Prostate gland (tissue), 2 donors: ENCODE results near the gene SYNE1. TPM values are rescaled to one million over a fixed set of nuclear protein-coding genes. Genes with fewer than 3 reads are reported as not detected.
"Not testable (repeated sequence)": the region's sequence is repeated elsewhere in the genome, so short reads cannot be mapped to it uniquely, and the experiment has no call there.

Experiments
- DNase-seq: peaks from one replicate; pipeline ENCODE4 v3.0.0-alpha.2; 2019; ENCODE audit warnings: low spot score
- H3K27ac ChIP-seq, 2 donors: fragments of 200-600 bp; sonication (generic); 2 replicates each; pipeline ENCODE4 v1.5.1; 2017 to 2019
- H3K27me3 ChIP-seq: fragments of 200-600 bp; sonication (generic); replicated peaks from 2 replicates; pipeline ENCODE4 v1.5.1; 2019; ENCODE audit not compliant: insufficient read depth
- H3K36me3 ChIP-seq, 2 donors: fragments of 200-600 bp; sonication (generic); 1 replicate in 1 of 2; 2 replicates in 1 of 2; pipeline versions ENCODE4 v1.5.1 to v1.8.1; 2017 to 2019
- H3K4me1 ChIP-seq: fragments of 200-600 bp; sonication (generic); replicated peaks from 2 replicates; pipeline ENCODE4 v1.5.1; 2019
- H3K4me3 ChIP-seq, 2 donors: fragments of 200-600 bp; sonication (generic); 2 replicates each; pipeline ENCODE4 v1.5.1; 2017 to 2019
- H3K9me3 ChIP-seq: fragments of 200-600 bp; sonication (generic); 2 replicates; pipeline ENCODE4 v1.5.1; 2017
- POLR2A ChIP-seq: fragments of 450-650 bp; IDR thresholded peaks from one replicate; pipeline ENCODE4 v1.6.1; 2016; ENCODE audit warnings: antibody characterized with exemption, mild to moderate bottlenecking
- POLR2AphosphoS5 ChIP-seq: sonication (generic); formaldehyde crosslinking; IDR thresholded peaks from one replicate; pipeline ENCODE4 v1.6.1; 2017; ENCODE audit warnings: antibody characterized with exemption
- WGBS: methylation state at CpG from one replicate; pipeline ENCODE4 v1.1.5; 2018; 5-methylcytosine and 5-hydroxymethylcytosine counted together
- intact Hi-C: fragments of 100-400 bp; cut with DNase I; formaldehyde crosslinking; loops from one replicate; pipeline ENCODE4 v1.14.2; 2022
- total RNA-seq, 2 donors: library from RNA; depleted of rRNA; stranded (reverse); fragments of >200 nt; gene quantifications; one replicate each; pipeline ENCODE4 v1.1.0, GENCODE V29; 2016
- TF ChIP-seq, protein P1 (sequence below), 4 experiments: fragments of 200-600 bp in 2 of 4; fragments of 450-650 bp in 2 of 4; sonication (generic) in 2 of 4; IDR thresholded peaks; 1 replicate in 3 of 4; 2 replicates in 1 of 4; pipeline ENCODE4 v1.5.1; 2016 to 2019; ENCODE audit warnings: antibody characterized with exemption in 4 of 4, mild to moderate bottlenecking in 2 of 4, moderate library complexity in 2 of 4

Gene SYNE1
- total RNA-seq, 2 donors from 2014 or later, result 36.5 to 154 TPM

DNA sequence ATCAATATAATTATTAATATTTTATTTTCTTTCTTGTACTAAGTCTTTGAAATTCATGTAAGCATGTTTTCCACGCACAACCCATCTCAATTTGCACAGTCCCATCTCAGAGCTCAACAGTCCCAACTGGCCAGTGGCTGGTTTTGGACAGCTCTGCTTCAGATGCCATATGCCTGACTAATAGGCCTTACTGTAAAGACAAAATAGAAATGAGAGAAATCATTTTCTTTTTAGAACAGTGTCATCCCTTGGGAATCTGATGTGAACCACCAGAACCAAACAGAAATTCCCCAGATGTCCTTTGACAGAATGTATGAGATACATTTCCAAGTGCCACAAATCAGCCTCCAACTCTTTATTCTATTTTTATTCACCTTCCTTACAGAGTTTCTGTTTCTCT is 490.8 kb downstream of the SYNE1 start:
- H3K27ac ChIP-seq, result no peak overlapping the region

DNA sequence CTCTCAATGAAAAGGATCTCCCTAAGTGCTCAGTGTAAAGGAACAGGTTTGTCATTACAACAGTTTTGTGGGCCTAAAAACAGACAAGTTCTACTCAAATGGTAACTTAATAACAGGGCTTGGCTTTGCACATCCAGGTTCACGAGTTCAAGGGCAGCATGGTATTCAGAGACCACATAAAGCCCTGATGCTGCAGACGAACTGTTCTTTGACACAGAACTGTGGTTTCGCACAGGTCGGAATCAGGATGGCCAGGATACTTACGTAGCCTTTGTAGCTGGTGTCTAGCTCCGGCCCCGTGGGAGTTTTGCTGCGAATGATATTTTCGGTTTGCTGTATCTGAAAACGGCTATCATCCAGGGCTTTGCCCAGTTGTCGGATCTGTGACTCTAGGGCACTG is 493.8 kb downstream of the SYNE1 start:
- intact Hi-C loops, result no loop called here
- no peak overlapping the region for H3K4me3 ChIP-seq
- H3K27me3 ChIP-seq, result no peaks in the 10 kb centered on the region
- TF ChIP-seq POLR2A (no peak), POLR2AphosphoS5 (no peak)
- TF ChIP-seq, protein P1, sequence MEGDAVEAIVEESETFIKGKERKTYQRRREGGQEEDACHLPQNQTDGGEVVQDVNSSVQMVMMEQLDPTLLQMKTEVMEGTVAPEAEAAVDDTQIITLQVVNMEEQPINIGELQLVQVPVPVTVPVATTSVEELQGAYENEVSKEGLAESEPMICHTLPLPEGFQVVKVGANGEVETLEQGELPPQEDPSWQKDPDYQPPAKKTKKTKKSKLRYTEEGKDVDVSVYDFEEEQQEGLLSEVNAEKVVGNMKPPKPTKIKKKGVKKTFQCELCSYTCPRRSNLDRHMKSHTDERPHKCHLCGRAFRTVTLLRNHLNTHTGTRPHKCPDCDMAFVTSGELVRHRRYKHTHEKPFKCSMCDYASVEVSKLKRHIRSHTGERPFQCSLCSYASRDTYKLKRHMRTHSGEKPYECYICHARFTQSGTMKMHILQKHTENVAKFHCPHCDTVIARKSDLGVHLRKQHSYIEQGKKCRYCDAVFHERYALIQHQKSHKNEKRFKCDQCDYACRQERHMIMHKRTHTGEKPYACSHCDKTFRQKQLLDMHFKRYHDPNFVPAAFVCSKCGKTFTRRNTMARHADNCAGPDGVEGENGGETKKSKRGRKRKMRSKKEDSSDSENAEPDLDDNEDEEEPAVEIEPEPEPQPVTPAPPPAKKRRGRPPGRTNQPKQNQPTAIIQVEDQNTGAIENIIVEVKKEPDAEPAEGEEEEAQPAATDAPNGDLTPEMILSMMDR (IDR thresholded peaks at IDR 0.05), result no peak
- DNase-seq, result no peak
- 82% methylated on average over 11 of the region's 11 CpGs for WGBS
- H3K4me1 ChIP-seq, result no peaks in the 10 kb centered on the region
- H3K36me3 ChIP-seq, result no peaks in the 10 kb centered on the region
- H3K9me3 ChIP-seq, result no peaks in the 10 kb centered on the region
- H3K27ac ChIP-seq, result no peak overlapping the region

More for the DNA sequence above, 490.8 kb downstream of the SYNE1 start:
- H3K4me1 ChIP-seq, result no peaks in the 10 kb centered on the region
- H3K36me3 ChIP-seq, result no peaks in the 10 kb centered on the region
- no peak overlapping the region for H3K4me3 ChIP-seq
- no peak for DNase-seq
- no peak for TF ChIP-seq POLR2AphosphoS5
- no peak for TF ChIP-seq POLR2A
- TF ChIP-seq, protein P1 (IDR thresholded peaks at IDR 0.05), result no peak
- intact Hi-C loops, result no loop called here
- WGBS, result 89% methylated on average over 1 of the region's 1 CpG
- H3K9me3 ChIP-seq, result no peaks in the 10 kb centered on the region
- no peaks in the 10 kb centered on the region for H3K27me3 ChIP-seq

DNA sequence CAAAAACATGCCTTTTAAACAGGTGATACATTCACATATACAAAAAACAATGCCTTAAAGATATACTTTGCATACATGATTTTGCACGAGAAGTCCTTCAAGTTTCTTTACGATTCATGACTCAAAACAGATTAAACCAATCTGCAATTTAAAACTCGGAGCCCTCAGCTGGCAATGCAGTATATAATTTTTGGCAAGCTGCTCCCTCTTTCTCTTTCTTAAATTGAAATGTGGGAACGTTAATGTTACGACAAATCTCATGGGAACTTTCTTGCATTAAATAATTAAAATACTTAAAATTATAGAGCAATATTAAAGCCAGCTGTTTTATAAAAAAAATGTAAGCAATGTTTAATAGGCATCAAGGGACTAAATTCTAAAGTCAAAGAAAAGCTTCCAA is 495.1 kb downstream of the SYNE1 start:
- 55% methylated on average over 5 of the region's 5 CpGs for WGBS
- Histone ChIP-seq H3K27me3 (no peaks in the 10 kb centered on the region), H3K36me3 (no peaks in the 10 kb centered on the region), H3K4me3 (no peak overlapping the region), H3K27ac (no peak overlapping the region), H3K9me3 (no peaks in the 10 kb centered on the region), H3K4me1 (no peaks in the 10 kb centered on the region)
- TF ChIP-seq POLR2A (no peak), POLR2AphosphoS5 (no peak)
- TF ChIP-seq, protein P1 (IDR thresholded peaks at IDR 0.05), result no peak
- intact Hi-C loops, result no loop called here
- no peak for DNase-seq

DNA sequence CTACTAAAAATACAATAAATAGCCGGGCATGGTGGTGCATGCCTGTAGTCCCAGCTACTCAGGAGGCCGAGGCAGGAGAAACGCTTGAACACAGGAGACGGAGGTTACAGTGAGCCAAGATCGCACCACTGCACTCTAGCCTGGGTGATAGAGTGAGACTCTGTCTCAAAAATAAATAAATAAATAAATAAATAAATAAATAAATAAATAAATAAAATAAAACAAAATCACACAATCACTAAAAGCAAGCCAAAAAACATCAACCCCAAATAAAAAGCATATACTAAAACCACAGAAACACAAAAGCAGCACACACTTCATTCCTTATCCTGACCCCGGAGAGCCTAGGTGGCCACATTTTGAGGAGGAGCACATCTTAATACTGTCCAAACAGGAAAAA is 498.8 kb downstream of the SYNE1 start:
- H3K4me1 ChIP-seq, H3K27me3 ChIP-seq, H3K9me3 ChIP-seq, H3K4me3 ChIP-seq, DNase-seq, H3K36me3 ChIP-seq, intact Hi-C loops, H3K27ac ChIP-seq: not testable (repeated sequence)
- 98% methylated on average over 6 of the region's 6 CpGs for WGBS

DNA sequence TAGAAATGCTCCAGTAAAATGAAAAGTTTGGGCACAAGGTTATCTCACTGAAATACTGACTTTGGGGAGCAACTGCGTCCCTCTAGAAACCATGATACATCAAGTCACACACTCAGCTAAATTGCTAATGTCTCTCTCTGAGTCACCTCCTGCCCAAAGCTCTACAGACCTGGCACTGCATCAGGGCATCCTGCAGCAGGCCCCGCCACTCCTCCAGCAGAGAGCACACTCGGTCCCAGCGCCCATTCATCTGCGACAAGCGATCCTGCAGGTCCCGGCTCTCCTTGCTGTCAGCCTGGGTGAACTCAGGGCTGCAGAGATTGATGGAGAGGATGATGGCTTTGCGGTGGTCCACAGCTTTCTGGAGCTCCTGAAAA is 500.7 kb downstream of the SYNE1 start:
- H3K4me1 ChIP-seq, result no peaks in the 10 kb centered on the region
- DNase-seq, result no peak
- H3K27me3 ChIP-seq, result no peaks in the 10 kb centered on the region
- intact Hi-C loops, result no loop called here
- H3K36me3 ChIP-seq, result no peaks in the 10 kb centered on the region
- H3K9me3 ChIP-seq, result no peaks in the 10 kb centered on the region
- TF ChIP-seq POLR2A (no peak), POLR2AphosphoS5 (no peak)
- TF ChIP-seq, protein P1 (IDR thresholded peaks at IDR 0.05), result no peak
- H3K4me3 ChIP-seq, result no peak overlapping the region
- 92% methylated on average over 8 of the region's 8 CpGs for WGBS
- no peak overlapping the region for H3K27ac ChIP-seq
